Endodermal cell (in vitro differentiated cells): ENCODE data around the gene SRP72. TPM values are rescaled to one million over a fixed set of nuclear protein-coding genes. Genes with fewer than 3 reads are reported as not detected.

Experiments
- DNase-seq: peaks from one replicate; pipeline ENCODE4 v3.0.0-alpha.2; 2017
- H3K27ac ChIP-seq: 2 replicates; pipeline ENCODE4 v1.5.1; 2013; ENCODE audit warnings: mild to moderate bottlenecking, low read depth, low read length, moderate library complexity
- H3K27me3 ChIP-seq: 2 replicates; pipeline ENCODE4 v1.6.1; 2013; ENCODE audit warnings: mild to moderate bottlenecking, low read length, moderate library complexity; ENCODE audit not compliant: insufficient read depth, control insufficient read depth, poor library complexity, severe bottlenecking
- H3K36me3 ChIP-seq: 2 replicates; pipeline ENCODE4 v1.7.0; 2013; ENCODE audit warnings: mild to moderate bottlenecking, low read length, moderate library complexity; ENCODE audit not compliant: control insufficient read depth, insufficient read depth
- H3K4me1 ChIP-seq: one replicate; pipeline ENCODE4 v1.7.0; 2013; ENCODE audit warnings: low read length; ENCODE audit not compliant: control insufficient read depth, insufficient read depth
- H3K4me3 ChIP-seq: 2 replicates; pipeline ENCODE4 v1.5.1; 2013; ENCODE audit warnings: mild to moderate bottlenecking, low read length, moderate library complexity
- H3K9ac ChIP-seq: 2 replicates; pipeline ENCODE4 v1.6.1; 2013; ENCODE audit warnings: mild to moderate bottlenecking, low read length, moderate library complexity; ENCODE audit not compliant: poor library complexity, severe bottlenecking; ENCODE audit errors: extremely low read depth
- H3K9me3 ChIP-seq: 2 replicates; pipeline ENCODE4 v1.6.1; 2013; ENCODE audit warnings: mild to moderate bottlenecking, low read length, moderate library complexity; ENCODE audit not compliant: control insufficient read depth
- H3K27ac Mint-ChIP-seq: 2 replicates; pipeline ENCODE4 v1.8.0; 2020; ENCODE audit warnings: mixed read lengths
- H3K27me3 Mint-ChIP-seq: 2 replicates; pipeline ENCODE4 v1.8.0; 2021; ENCODE audit warnings: mild to moderate bottlenecking, mixed read lengths; ENCODE audit not compliant: insufficient read depth
- H3K36me3 Mint-ChIP-seq: 2 replicates; pipeline ENCODE4 v1.8.0; 2020; ENCODE audit warnings: low read depth, mixed read lengths
- H3K4me1 Mint-ChIP-seq: 2 replicates; pipeline ENCODE4 v1.8.0; 2020; ENCODE audit warnings: mixed read lengths
- H3K4me3 Mint-ChIP-seq: 2 replicates; pipeline ENCODE4 v1.8.0; 2020; ENCODE audit warnings: mild to moderate bottlenecking, moderate library complexity, mixed read lengths
- H3K9me3 Mint-ChIP-seq: 2 replicates; pipeline ENCODE4 v1.8.0; 2020; ENCODE audit warnings: mild to moderate bottlenecking, mixed read lengths
- CTCF ChIP-seq: fragments of 200-600 bp; sonication (generic); conservative IDR thresholded peaks from 2 replicates; pipeline ENCODE4 v1.5.0; 2021; ENCODE audit warnings: antibody characterized with exemption, mild to moderate bottlenecking
- WGBS, 2 experiments: methylation state at CpG; one replicate each; pipeline versions ENCODE4 v1.1.5 to v1.1.7; 2013; ENCODE audit warnings: missing lambda C conversion rate in 2 of 2, mixed read lengths in 1 of 2; ENCODE audit not compliant: insufficient coverage in 1 of 2, insufficient read length in 1 of 2; 5-methylcytosine and 5-hydroxymethylcytosine counted together
- total RNA-seq, 2 donors: library from RNA; stranded (reverse); fragmentation: NEBNext Ultra II Directional in 1 of 2; extraction: Animal tissue kit (Norgen Biotek cat#: 25700) in 1 of 2; gene quantifications; 2 replicates in 1 of 2; 3 replicates in 1 of 2; pipeline ENCODE4 v1.2.1, GENCODE V29; 2021

Gene SRP72
- total RNA-seq, 2 donors from 2014 or later = 123 to 134 TPM

- TF ChIP-seq CTCF = no peak
- no peaks in the 10 kb centered on the region for H3K9me3 Mint-ChIP-seq
- no peaks in the 10 kb centered on the region for H3K36me3 ChIP-seq
- H3K9me3 ChIP-seq = no peaks in the 10 kb centered on the region
- H3K9ac ChIP-seq = no peak overlapping the region
- H3K4me1 ChIP-seq = no peaks in the 10 kb centered on the region
- H3K27ac Mint-ChIP-seq = no peak overlapping the region
- no peaks in the 10 kb centered on the region for H3K4me1 Mint-ChIP-seq
- no peak overlapping the region for H3K27ac ChIP-seq
- H3K4me3 Mint-ChIP-seq = no peak overlapping the region
- H3K36me3 Mint-ChIP-seq = no peaks in the 10 kb centered on the region
- WGBS, 2 experiments = 70 to 75% methylated on average over 8 of the region's 8 CpGs
- H3K4me3 ChIP-seq = no peak overlapping the region
- DNase-seq = no peak
- H3K27me3 Mint-ChIP-seq = peaks cover 26% of the 10 kb centered on the region
- no peaks in the 10 kb centered on the region for H3K27me3 ChIP-seq
Observed at GRCh38 chr4:56550642-56551041, 83.2 kb downstream of the SRP72 start.

GRCh38 chr4:56551516-56551915, 84.1 kb downstream of the SRP72 start:
- Mint-ChIP-seq H3K27ac (no peak overlapping the region), H3K9me3 (no peaks in the 10 kb centered on the region), H3K27me3 (peaks cover 18% of the 10 kb centered on the region), H3K4me3 (no peak overlapping the region), H3K4me1 (no peaks in the 10 kb centered on the region), H3K36me3 (no peaks in the 10 kb centered on the region)
- H3K9ac ChIP-seq = no peak overlapping the region
- no peak for TF ChIP-seq CTCF
- no peak overlapping the region for H3K4me3 ChIP-seq
- no peak overlapping the region for H3K27ac ChIP-seq
- H3K4me1 ChIP-seq = no peaks in the 10 kb centered on the region
- no peak for DNase-seq
- 83% methylated on average over 2 of the region's 2 CpGs; no CpG with 5 or more reads in 1 of the 2 experiments for WGBS, 2 experiments
- H3K36me3 ChIP-seq = no peaks in the 10 kb centered on the region
- H3K27me3 ChIP-seq = no peaks in the 10 kb centered on the region
- no peaks in the 10 kb centered on the region for H3K9me3 ChIP-seq

- no peak overlapping the region for H3K4me3 Mint-ChIP-seq
- no peaks in the 10 kb centered on the region for H3K36me3 Mint-ChIP-seq
- Histone ChIP-seq H3K4me3 (no peak overlapping the region), H3K9me3 (no peaks in the 10 kb centered on the region), H3K9ac (no peak overlapping the region), H3K4me1 (no peaks in the 10 kb centered on the region), H3K36me3 (no peaks in the 10 kb centered on the region), H3K27ac (no peak overlapping the region), H3K27me3 (no peaks in the 10 kb centered on the region)
- TF ChIP-seq CTCF = no peak
- H3K9me3 Mint-ChIP-seq = no peaks in the 10 kb centered on the region
- no peak for DNase-seq
- no peak overlapping the region for H3K27ac Mint-ChIP-seq
- peaks cover 19% of the 10 kb centered on the region for H3K27me3 Mint-ChIP-seq
- H3K4me1 Mint-ChIP-seq = no peaks in the 10 kb centered on the region
Observed at GRCh38 chr4:56552273-56552672, 84.9 kb downstream of the SRP72 start.

Other genes with a start within 250 kb of the SRP72 start
- gene AASDH, start 80.1 kb upstream of the SRP72 start, total RNA-seq = 10 to 100 TPM; 16.2 to 24.0 TPM
- gene PPAT, start 32.0 kb upstream of the SRP72 start, total RNA-seq = 10 to 100 TPM; 51.3 to 63.0 TPM
- 100 to 1,000 TPM; 246 to 248 TPM for gene PAICS, start 31.4 kb upstream of the SRP72 start, total RNA-seq
- under 1 TPM in 1 of 2 donors, not detected in 1; 0.20 TPM for gene ARL9, start 38.2 kb downstream of the SRP72 start, total RNA-seq
- not detected for gene HOPX, start 213.7 kb downstream of the SRP72 start, total RNA-seq